ENCODE results near the gene PI4KA. TPM values are rescaled to one million over a fixed set of nuclear protein-coding genes. Genes with fewer than 3 reads are reported as not detected.
"Not testable (repeated sequence)": the region's sequence is repeated elsewhere in the genome, so short reads cannot be mapped to it uniquely, and the experiment has no call there.

PI4KA gene
- polyA plus RNA-seq, 1 donor = 82.6 TPM

DNA sequence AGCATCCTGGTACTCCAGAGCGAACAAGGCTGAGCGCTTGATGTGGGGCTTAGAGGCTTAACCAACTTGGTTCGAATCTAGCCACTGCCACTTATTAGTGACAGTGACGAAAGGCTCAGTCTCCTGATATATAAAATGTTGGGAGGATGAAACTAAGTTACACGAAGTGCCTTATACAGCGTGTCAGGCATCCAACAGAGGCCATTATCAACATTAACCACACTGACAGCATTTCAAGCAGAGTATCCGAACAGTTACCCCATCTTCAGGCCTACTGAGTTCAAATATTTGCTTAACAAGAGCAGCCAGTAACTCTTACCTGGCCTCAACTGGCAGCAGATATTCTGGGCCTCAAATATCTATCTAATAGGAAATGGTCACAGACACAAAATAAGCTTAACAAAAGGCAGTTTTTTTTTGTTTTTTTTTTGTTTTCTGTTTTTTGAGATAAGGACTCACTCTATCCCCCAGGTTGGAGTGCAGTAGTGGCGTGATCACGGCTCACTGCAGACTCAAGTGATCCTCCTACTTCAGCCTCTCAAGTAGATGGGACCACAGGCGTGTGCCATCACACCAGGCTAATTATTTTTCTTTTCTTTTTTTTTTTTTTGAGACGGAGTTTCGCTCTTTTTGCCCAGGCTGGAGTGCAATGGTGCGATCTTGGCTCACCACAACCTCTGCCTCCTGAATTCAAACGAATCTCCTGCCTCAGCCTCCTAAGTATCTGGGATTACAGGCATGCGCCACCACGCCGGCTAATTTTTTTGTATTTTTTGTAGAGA is 81.8 kb downstream of the PI4KA start:
- no peak for DNase-seq

DNA sequence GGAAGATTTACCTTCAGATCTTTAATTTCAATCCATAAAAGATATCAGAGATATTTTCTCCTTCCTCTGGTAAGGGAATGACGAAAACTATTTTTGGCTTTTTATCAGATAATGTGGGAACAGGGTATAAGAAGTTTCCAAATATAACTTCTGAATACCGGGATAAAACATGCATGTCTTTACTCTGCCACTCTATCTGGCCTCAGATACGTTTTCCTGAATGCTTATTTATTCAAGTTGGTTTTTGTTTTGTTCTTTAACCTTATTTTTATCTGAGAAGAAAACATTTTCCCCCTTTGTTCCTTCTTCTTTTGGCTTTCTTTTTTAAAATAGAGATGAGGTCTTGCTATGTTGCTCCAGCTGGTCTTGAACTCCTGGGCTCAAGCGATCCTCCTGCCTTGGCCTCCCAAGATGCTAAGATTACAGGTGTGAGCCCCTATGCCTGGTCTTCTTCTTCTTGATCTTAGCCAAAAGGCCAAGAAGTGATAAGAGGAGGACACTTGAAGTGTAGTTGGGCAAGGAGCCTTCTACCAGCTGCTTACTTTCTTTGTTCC is 83.2 kb downstream of the PI4KA start:
- DNase-seq = no peak

DNA sequence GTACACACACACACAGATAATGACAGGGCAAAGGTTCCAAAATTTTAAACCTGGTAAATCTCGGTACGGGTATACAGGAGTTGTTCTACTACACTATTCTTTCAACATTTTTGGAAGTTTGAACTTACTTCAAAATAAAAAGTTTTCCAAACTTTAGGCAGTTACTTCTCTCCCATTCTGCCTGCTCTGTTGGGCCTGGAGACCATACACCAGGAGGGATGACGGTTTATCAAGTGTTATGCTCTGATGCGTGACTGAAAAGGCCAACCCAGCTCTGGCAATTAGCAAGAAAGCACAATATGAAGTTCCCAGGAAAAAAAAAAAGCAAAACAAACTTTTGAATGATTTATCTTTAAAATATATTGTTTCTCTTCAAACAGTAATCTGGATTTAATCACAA is 83.7 kb downstream of the PI4KA start:
- no peak for DNase-seq

DNA sequence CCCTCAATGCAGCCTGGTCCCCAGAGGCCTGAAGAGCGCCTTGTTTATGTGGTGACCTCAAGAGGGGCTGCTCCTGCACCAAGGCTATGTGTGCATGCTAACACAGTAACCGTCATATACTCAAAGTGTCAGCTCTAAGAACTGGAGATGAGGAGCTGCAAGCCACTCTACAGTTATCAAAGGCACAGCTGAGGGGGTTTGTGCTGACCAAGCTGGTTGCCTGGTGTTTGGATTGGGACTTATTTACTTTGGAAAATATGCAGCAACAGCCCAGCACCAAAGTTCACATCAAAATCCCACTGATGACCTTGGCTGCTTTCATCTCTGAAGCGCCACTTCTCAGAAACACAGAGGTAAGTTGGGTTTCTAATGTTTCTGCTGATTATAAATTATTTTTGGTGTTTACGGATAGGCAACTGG is 84.8 kb downstream of the PI4KA start, which contains the start of gene SERPIND1:
Gene SERPIND1 (plus strand): TSS at position 321 of the 420 bp plus-strand sequence. CDS start 5,200 bp downstream, outside the sequence.
- DNase-seq = no peak

DNA sequence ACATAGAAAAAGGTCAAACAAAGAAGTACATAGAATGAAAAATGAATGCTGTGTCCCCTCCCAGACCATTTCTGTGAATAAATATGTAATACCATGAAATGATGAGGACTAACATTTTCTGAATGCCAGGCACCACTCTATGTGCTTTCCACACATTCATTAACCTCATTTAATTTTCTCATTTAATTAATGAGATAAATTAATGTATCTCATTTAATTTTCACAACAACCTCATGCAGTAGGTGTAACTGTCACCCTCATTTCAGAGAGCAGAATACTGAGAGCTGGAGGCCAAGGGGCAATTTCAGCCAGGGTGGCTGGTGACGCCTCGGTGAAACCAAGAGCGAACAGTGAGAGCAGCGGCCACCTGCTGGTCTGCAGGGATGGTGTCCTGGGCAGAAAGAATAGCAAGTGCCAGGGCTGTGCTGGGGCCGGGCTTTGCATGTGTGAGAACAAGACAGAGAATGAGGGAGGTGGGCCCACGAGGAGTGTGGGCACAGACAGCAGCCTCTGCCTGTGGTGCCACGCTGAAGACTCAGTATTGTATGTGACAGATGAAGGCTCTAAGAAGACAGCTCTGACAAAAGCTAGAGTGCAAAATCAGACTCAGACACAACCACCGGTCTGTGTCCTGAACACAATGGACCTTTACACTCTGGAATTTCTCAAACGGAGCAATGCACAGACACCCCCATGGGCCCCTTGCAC is 86.5 kb downstream of the PI4KA start:
- DNase-seq = no peak

DNA sequence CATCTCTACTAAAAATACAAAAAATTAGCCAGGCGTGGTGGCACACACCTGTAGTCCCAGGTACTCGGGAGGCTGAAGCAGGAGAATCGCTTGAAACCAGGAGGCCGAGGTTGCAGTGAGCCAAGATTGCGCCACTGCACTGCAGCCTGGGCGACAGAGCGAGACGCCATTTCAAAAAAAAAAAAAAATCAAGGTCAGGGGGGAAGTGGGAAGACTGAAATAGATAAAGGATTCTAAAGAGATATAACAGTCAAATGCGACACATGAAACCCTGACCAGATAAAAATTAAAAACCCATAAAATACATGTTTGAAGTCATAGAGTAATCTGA is 89.2 kb downstream of the PI4KA start:
- DNase-seq = not testable (repeated sequence)

DNA sequence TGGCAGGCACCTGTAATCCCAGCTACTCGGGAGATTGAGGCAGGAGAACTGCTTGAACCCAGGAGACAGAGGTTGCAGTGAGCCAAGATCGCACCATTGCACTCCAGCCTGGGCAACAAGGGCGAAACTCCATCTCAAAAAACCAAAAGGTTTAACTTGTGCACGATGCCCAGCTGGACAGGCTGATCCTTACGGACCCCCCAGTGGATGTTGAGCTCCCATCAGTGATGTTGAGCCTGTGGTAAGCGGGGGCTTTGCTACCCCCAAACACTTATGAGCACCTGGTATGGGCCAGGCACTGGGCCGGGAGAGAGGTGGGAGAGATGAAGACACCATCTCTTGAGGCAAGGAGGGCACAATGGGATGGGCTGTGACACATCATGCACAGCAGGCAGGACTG is 92.1 kb downstream of the PI4KA start:
- no peak for DNase-seq

DNA sequence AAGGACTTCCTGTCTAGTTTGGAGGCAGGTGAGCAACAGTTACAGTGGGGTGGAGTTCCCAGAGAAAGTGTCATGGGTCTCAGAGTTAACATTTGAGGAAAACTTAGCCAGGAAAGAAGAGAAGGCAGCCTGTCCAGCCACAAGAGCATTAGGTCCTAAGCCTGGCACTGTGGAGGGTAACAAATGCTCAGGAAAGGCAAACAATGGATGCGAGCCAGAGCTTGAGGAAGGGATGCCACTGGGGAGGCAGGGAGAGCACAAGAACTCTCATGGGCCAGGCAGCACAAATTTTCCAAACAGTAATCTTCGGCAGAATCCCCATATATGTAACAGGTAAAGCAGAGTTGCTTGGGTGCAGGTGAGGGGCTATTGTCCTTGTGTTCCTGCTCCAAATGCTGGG is 92.7 kb downstream of the PI4KA start:
- DNase-seq = no peak

DNA sequence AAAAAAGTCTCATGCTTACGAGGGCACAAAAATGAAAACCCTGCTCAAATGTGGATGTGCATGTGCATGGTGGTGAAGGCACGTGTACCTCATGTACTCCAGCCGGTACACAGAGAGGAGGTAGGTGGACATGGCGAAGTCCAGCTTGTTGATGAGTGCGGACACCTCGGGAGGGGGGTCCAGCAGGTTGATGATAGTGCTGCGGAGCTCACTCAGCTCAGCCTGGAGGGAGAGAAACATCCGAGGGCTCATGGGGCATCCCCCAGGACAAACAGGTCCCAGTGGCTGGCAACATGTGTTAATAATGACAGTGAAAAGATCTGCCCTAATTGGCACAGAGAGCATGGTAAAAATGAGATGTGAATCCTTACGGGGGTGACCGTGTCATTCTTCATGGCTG is 93.9 kb downstream of the PI4KA start:
- no peak for DNase-seq

DNA sequence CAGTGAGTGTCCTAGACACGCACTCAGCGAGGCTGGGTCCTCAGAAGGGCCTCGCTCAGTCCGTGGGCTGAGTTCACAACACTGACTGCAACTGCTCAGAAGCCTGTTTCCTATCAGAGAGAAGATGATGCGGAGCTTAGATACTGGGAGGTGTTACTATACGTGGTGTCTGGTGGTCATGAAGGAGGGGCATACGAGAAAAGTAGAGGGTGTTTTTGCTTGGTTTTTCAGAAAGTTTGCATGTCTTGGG is 94.2 kb downstream of the PI4KA start:
- no peak for DNase-seq

DNA sequence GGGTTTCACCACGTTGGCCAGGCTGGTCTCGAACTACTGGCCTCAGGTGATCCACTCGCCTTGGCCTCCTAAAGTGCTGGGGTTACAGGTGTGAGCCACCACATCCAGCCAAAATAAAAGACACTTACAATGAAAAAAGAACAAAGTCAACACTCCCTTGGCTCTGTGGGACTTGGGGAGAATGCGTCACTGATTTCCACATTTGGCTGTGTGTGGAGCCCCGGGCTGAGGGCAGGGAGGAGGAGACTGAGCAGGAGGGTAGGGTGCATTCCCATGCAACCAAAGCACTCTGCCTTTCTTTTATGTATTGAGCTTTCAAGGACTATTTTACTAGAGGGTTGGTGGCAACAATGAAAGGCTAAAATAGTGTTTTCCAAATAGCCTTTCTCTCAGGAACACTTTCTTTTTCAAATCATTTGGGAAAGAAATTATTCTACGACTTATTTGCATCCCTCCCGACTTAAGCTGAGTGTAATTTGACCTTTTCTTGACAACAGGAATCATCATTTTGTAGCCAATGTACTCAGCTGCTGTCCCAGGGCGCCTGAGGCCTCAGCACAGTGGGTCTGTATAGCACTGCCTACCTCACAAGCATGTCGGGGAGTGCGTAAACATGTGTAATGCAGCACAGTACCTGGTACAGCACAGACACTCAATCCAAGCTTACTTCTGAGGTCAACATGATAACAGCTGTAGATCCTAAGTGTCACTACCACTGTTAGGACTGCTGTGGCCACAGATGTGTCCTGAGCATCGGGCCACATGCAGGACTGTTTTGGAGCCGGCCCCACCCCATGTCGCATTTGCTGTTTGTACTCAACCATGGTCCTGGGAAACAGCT is 94.8 kb downstream of the PI4KA start:
- DNase-seq = no peak

DNA sequence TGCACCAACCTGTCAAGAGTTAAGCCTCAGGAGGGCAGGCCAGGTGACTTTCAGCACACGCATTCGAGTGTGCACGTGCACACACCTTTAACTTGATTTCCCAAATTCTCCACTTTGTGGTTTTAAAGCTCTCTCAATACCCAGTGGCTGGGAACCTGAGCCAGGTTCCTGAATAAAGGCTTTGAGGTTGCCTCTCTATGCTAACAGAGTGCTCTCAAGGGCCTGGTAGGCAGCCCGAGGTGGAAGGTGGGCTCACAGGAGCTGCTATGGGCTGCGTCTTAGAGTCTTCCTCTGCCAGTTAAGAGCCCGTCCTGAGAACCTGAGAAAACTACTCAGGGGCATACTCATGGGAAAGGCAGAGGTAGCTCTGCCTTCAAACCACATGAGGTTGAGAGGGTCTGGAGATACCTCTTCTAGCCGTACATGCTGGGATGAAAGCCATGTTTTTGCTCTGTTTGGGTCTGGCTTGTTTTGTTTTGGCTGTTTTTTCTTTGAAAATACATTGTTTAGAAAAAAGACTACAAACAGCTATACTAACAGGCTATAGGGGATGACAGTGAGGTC is 96.3 kb downstream of the PI4KA start:
- no peak for DNase-seq

DNA sequence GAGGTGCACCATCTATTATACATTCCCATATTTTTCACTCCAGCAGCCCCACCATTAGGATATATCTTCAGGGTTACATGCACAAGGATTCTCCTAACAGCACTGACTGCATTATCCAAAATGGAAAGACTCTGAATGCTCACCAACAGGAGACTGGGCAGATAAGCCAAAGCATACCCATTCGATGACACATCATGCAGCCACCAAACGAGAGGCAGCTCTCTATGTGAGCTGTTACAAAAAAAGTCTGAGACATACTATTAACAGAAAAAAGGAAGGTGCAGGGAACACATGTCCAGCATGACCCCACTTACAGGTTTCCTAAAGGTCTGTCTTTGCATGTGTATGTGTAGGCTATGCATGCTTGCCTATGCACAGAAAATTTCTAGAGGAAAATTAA is 97.1 kb downstream of the PI4KA start:
- no peak for DNase-seq

DNA sequence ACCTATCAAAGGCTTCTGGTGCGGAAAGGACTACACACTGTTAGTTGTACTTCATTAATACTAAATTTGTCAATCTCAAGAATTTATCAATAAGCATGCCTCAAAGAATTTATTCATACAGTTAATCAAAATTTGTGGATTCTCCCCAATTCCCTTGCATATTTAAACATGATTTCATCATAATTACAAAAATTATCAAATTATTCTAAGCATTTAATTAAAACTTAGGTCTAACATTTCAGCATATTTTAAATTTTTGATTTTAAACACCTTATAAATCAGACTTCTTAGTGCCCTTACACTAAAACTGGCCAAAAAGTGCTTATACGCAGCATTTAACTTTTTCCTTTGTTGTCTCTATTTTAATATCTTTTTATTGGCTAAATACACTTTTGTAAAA is 98.5 kb downstream of the PI4KA start:
- no peak for DNase-seq

DNA sequence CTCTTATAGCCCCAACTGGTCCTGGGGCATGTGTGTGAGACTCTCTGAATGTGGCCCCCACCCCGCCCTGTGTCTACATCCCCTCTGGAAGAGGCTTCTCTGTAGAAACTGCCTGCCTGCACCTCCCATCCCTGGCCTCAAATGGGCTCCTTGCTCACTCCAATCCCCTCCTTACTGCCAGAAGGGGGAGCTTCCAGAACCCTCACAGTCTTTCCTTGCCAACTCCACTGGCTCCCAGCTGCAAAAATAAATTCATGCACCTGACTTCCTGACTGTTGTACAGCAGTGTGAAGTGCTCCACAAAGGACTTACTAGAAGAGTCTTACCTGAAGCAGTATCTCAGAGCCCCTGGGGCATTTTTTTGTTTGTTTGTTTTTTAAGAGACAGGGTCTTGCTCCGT is 99.9 kb downstream of the PI4KA start:
- no peak for DNase-seq

DNA sequence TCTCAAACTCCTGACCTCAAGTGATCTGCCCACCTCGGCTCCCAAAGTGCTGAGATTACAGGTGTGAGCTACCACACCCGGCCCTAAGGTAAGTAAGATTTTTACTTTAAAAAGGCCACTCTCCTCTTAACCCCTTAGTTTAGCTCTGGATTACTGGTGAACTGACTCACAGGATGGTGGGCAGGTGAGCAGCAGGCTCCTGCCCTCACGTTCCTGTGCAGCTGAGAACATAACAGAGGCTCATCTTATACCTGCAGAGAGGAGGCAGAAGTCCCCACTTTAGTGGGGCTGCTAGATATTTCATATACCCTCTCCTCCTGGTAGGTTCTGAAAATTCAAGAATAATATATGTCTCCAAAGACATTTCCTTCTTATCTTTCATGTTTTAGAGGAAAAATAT is 101.8 kb downstream of the PI4KA start:
- DNase-seq = no peak

DNA sequence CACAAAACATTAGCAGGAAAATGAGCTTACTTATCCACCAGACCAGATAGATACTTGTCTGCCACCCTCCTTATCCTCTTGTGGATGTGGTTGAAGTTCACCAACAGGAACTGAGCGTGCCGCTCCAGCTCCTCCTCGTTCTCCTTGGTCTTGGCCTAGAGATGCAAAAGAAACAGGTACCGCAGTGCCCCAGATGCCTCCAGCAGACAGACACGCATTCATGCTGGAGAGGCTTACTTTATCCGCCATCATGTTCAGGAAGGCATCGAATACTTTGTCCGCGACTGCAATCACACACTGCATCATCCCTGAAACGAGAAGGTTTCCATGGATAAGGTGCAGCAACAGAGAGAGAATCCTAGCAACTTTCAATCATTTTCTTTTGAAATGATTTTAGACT is 105.7 kb downstream of the PI4KA start:
- no peak for DNase-seq

DNA sequence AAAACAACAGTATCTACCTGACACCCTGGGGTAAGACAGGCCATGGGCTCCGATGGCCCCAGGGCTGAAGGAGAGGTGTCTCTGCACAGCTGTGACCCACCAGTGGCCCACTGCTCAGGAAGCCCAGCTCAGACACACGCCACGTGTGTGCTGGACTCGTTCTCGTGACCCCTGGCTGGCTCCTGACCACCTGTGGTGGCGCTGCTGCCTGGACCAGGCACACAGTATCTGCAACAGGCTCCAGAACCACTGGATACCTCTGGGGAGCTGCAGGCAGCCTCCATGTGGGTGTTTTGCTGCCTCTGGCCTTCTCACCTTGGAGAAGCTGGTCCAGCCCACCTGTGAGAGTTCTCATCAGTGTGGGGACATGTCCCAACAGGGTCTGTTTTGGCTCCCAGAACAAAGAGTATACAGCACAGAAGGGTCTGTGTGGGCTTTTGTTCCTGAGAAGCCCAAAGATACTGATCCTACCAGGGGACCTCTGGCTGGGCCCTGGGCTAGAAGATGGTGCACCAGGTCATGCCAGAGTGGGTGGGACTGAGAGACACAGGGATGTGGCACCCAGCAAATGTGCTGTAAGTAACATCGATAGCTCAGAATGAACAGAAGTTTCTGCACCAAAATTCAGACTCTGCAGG is 106.4 kb downstream of the PI4KA start:
- no peak for DNase-seq

DNA sequence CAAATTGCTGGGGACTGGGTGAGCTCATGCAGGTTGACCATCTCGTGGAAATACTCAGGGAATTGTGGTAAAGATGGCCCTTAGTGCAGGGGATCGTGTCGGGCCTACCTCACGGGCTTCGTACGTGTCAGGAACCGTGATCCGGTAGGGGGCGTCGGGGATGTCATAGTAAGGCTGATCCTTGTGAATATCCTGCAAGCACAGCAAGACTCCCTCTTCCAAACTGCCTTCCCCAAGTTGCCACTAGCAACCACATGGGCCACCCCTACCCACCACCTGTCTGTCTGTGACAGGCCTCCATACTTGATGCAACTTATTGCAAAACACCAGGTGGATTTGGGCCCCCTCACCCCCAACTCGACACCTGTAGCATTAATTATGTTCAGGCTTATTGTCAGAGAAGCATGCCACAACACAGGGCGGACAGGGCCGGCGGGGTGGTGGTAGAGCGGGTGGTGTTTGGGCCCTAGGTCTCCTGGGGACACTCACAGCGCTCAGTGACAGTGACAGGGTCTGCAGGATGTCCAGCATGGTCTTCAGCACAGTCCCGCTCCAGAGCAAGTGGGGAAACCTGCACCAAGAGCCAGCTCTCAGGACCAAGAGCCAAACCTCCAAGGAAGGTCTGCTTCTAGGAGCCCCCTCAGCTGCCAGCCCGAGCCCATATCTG is 107.3 kb downstream of the PI4KA start:
- DNase-seq = no peak

DNA sequence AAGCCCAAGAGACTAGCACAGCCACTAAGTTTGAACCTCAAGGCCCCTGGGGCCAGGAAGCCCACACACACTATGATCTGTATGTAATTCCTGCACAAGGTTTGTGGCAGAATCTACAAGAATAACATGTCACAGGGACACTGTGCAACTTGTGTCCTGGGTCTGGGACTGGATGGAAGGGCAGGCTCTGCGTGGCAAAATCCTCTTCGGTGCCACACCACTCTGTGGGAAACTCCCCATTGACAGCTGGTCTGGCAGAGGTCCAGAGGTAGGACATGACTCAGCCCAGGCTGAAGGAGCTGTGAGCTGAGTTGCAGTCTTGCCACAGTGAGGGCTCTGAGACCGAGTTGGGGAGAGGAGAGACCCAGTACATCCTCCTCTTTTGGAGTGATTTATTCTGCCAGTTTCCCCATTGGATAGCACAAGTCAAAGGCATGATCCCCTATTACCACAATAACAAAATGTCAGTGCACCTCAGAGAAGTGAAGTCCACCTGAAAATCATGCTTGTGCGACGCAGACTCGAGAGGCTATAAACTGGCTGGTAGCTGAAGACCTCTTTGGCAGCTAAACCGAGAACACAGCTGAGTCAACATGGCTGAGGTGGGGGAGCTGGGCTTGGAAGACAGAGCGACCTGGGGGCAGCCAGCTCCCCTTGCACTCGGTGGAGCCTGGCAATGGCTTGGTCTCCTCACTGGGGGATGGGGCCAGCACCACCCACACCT is 108.0 kb downstream of the PI4KA start:
- peak; percentile 19 for DNase-seq

DNA sequence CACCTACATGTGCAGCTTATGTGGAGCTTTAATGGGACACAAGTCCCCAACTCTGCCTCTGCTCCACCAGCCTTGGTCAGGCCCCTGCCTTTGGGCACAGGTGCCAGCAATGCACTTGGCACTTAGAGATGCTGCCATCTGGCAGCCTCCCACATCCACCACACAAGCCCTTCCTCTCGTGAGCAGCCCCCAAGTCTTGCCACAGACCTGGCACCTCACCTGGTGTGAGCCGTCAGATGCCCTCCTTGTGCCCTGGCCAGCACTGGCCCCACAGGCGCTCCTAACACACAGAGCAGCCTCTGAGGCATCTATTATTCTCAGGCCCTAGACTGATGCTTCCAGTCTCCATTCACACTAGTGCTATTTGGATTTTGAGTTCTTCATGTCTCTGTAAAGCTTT is 109.2 kb downstream of the PI4KA start:
- DNase-seq = no peak

Data from left kidney (tissue), 2 donors.